ENCODE data around the gene KRT72.

- no peak for TF ChIP-seq RAD21 (IDR thresholded peaks at IDR 0.05)
- TF ChIP-seq CTCF (IDR thresholded peaks at IDR 0.05; ENCODE audit: low read depth, low read length, missing input control): no peak
- TF ChIP-seq GABPA (IDR thresholded peaks at IDR 0.05 in 1 of 2, conservative IDR thresholded peaks at IDR 0.05 in 1 of 2): no peak
- TF ChIP-seq ATF3 (IDR thresholded peaks at IDR 0.05): no peak
- TF ChIP-seq, protein P1, sequence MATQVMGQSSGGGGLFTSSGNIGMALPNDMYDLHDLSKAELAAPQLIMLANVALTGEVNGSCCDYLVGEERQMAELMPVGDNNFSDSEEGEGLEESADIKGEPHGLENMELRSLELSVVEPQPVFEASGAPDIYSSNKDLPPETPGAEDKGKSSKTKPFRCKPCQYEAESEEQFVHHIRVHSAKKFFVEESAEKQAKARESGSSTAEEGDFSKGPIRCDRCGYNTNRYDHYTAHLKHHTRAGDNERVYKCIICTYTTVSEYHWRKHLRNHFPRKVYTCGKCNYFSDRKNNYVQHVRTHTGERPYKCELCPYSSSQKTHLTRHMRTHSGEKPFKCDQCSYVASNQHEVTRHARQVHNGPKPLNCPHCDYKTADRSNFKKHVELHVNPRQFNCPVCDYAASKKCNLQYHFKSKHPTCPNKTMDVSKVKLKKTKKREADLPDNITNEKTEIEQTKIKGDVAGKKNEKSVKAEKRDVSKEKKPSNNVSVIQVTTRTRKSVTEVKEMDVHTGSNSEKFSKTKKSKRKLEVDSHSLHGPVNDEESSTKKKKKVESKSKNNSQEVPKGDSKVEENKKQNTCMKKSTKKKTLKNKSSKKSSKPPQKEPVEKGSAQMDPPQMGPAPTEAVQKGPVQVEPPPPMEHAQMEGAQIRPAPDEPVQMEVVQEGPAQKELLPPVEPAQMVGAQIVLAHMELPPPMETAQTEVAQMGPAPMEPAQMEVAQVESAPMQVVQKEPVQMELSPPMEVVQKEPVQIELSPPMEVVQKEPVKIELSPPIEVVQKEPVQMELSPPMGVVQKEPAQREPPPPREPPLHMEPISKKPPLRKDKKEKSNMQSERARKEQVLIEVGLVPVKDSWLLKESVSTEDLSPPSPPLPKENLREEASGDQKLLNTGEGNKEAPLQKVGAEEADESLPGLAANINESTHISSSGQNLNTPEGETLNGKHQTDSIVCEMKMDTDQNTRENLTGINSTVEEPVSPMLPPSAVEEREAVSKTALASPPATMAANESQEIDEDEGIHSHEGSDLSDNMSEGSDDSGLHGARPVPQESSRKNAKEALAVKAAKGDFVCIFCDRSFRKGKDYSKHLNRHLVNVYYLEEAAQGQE (IDR thresholded peaks at IDR 0.05): no peak
- TF ChIP-seq, protein P2, sequence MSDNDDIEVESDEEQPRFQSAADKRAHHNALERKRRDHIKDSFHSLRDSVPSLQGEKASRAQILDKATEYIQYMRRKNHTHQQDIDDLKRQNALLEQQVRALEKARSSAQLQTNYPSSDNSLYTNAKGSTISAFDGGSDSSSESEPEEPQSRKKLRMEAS (IDR thresholded peaks at IDR 0.05): no peak
- TF ChIP-seq, protein P3, sequence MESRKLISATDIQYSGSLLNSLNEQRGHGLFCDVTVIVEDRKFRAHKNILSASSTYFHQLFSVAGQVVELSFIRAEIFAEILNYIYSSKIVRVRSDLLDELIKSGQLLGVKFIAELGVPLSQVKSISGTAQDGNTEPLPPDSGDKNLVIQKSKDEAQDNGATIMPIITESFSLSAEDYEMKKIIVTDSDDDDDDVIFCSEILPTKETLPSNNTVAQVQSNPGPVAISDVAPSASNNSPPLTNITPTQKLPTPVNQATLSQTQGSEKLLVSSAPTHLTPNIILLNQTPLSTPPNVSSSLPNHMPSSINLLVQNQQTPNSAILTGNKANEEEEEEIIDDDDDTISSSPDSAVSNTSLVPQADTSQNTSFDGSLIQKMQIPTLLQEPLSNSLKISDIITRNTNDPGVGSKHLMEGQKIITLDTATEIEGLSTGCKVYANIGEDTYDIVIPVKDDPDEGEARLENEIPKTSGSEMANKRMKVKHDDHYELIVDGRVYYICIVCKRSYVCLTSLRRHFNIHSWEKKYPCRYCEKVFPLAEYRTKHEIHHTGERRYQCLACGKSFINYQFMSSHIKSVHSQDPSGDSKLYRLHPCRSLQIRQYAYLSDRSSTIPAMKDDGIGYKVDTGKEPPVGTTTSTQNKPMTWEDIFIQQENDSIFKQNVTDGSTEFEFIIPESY (IDR thresholded peaks at IDR 0.05): no peak
- no peak for TF ChIP-seq SP1 (IDR thresholded peaks at IDR 0.05)
- TF ChIP-seq TAF1 (conservative IDR thresholded peaks at IDR 0.05): no peak
- no peak for TF ChIP-seq JUND (IDR thresholded peaks at IDR 0.05)
- no peak for TF ChIP-seq EGR1 (IDR thresholded peaks at IDR 0.05; ENCODE audit: low read depth in 2 of 2)
- no peak for TF ChIP-seq FOXA1 (IDR thresholded peaks at IDR 0.05)
- TF ChIP-seq YY1 (IDR thresholded peaks at IDR 0.05): no peak
- TF ChIP-seq HNF4G (IDR thresholded peaks at IDR 0.05): no peak
Measured at GRCh38 chr12:52647601-52648000, 46.3 kb upstream of the KRT72 start.

Data from liver (tissue), 3 donors.